ENCODE measurements around the gene MACROD2.

The MACROD2 gene

GRCh38 chr20:14634665-14635064 is 639.3 kb downstream of the MACROD2 start:
- DNase-seq (ENCODE audit: low read depth in 1 of 2, low spot score in 1 of 2), result no peak

- no peak for DNase-seq (ENCODE audit: low read depth in 1 of 2, low spot score in 1 of 2)
Measured at GRCh38 chr20:14637441-14637840, 642.1 kb downstream of the MACROD2 start.

GRCh38 chr20:14643146-14643545 is 647.8 kb downstream of the MACROD2 start:
- no peak for DNase-seq (ENCODE audit: low read depth in 1 of 2, low spot score in 1 of 2)

- DNase-seq (ENCODE audit: low read depth in 1 of 2, low spot score in 1 of 2), result no peak
Measured at GRCh38 chr20:14643556-14643955, 648.2 kb downstream of the MACROD2 start.

- no peak for DNase-seq (ENCODE audit: low read depth in 1 of 2, low spot score in 1 of 2)
Measured at GRCh38 chr20:14644306-14645097, 649.2 kb downstream of the MACROD2 start.

DNA sequence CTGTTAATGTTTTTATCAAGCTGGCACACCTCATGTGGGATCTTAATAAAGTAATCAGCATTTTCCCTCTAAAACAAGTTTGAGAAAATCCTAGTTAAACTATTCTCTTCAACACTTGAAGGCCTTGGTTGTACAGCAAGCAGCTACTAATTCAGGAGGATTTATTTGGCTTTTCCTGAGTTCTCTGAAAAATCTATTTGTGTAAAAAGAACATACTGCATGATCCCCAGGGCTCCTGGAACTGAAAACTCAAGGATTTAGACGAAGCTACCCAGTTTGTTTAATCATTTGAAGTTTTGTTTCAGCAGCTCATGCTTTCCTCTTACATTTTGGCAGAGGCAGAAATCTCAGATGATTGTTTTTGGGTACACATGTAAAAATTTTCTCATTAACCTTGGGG is 651.7 kb downstream of the MACROD2 start:
- DNase-seq (ENCODE audit: low read depth in 1 of 2, low spot score in 1 of 2), result no peak

DNA sequence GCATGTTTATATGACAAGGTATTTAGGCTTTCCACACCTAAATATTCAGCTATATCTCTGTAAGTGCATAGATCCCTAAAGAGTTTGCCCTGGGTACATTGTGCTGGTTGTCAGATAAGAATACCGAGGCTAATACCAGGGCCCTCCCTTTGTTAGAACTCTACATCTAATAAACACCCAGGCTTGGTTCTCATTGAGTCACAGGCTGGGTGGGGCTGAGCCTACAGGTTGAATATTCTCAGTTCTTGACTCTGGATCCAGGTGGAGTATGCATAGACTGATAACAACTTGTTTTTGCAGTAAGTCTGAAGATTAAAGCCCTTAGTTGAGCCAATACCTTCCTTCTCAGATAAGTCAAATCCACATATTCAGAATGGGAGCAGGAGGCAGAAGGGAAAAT is 654.3 kb downstream of the MACROD2 start:
- no peak for DNase-seq (ENCODE audit: low read depth in 1 of 2, low spot score in 1 of 2)

DNA sequence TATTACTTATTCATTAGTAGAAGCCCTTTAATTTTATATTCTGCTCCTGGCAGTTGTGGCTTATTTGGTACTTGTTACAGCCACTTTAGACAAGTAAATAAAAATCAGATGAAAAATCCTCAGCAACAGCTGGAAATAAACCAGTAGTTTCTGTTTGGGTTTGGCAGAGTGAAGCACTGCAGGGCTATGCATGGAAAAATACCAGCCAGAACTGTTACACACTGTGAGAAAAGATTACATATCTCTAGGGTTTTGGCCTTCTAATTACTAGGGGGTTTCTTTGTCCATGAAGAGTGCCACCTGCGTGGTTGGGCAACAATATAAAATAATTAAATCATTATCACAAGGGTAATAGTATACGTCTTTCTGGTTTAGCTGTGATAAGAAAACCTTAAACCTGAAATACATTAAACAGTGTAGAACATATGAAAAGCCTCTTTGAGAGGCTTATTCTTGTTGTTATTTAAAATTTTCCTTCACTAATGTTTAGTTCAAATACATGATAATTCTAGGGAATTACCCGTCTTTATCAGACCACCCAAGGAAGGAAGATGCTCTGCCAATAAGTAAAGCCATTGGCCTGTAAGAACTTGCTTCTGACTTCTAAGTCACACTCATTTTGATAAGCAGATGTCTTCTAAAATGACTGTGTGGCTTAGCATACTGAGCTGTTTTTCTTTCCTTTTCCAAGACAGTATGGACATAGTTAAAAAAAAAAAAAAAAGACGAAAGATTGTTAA is 662.1 kb downstream of the MACROD2 start:
- no peak for DNase-seq (ENCODE audit: low read depth in 1 of 2, low spot score in 1 of 2)

DNA sequence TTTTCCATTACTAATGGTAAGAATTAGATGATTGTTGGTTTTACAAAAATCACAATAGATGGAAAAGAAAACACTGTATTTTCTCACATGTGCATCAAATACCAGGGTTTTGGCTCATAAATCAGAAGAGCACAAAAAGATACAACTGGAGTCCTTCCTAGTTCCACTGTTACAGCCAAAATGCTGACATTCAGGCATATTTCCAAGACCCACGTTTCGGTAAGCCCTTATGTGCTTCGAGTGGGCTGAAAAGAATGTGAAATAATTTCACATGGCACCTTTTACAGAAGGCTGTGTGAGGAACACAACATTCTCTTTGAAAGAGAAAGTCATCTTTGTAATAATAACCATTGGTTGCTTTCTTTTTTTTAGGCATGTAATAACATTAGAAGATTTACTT is 668.8 kb downstream of the MACROD2 start:
- DNase-seq (ENCODE audit: low read depth in 1 of 2, low spot score in 1 of 2), result no peak

DNA sequence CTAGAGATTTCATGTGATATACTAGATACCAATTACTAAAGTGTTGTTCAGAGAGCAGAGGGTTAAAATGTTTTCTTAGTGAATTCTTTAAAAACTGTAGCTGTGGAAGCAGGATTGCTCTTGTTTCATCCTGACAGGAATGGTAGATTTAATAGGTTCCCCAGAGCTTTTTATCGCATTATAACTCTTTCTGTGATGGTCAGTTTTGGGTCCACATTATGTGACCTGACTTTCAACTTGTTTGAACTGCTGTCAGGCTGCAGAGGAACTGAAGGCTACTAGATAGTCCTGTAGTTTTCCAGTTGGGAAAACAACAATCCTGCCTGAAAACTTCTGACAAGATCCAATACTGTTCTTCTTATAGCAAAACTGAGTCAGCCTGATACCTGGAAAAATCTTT is 671.4 kb downstream of the MACROD2 start:
- no peak for DNase-seq (ENCODE audit: low read depth in 1 of 2, low spot score in 1 of 2)

DNA sequence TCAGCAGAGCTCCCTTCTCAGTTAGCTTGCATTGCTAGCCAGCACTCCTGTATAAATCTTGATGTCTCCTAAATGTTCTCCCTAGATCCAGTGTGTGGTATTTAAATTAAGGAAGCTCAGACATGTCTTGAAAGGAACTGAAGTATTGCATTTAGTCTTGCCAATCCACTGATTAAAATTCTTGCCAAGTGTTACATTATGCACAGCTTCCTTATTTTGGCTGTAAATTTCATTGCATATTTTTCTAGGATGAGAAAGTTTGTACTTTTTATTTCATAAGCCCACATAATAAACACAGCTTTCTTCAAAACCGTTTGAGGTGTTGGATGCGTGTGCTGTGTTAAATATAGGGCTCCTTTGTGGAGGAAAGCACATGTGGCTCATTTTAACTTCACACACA is 671.9 kb downstream of the MACROD2 start:
- DNase-seq (ENCODE audit: low read depth in 1 of 2, low spot score in 1 of 2), result no peak

DNA sequence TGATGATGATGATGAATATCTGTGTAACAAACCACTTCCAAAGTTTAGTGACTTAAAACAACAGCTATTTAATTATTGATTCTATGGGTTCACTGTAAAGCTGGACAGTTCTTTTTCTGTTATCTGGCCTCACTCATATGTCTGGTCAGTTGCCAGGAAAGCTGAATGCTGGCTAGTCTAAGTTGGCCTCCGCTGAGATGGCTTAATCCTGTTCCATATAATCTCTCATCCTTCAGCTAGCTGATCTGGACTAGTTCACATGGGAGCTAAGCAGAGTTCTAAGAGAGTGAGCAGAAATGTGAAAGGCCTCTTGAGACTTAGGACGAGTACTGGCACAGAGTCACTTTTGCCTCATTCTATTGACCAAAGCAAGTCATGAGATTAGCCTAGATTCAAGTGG is 676.8 kb downstream of the MACROD2 start:
- DNase-seq (ENCODE audit: low read depth in 1 of 2, low spot score in 1 of 2), result no peak

GRCh38 chr20:14673164-14673563 is 677.8 kb downstream of the MACROD2 start:
- DNase-seq (ENCODE audit: low read depth in 1 of 2, low spot score in 1 of 2), result no peak

- DNase-seq (ENCODE audit: low read depth in 1 of 2, low spot score in 1 of 2), result no peak
Measured at GRCh38 chr20:14677455-14677854, 682.1 kb downstream of the MACROD2 start.

- DNase-seq (ENCODE audit: low read depth in 1 of 2, low spot score in 1 of 2), result no peak
Measured at GRCh38 chr20:14685183-14685582, 689.9 kb downstream of the MACROD2 start.

DNA sequence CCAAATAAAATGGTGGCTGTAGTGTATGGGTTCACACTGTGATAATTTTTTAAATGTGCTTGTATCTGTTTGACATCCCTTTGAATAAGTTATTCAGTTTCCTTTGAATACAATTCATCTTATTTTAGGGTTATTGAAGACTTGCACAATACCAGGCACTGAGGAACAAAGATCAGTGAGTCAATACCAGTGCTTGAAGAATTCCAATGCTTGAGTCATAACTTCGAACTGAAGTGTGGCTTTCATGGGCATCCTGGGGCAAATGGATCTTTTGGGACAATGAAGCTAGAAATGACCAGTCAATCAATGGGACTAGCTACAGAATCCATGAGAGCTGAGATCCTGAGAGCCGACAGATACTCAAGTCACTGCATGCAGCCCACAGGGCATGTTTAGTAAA is 692.0 kb downstream of the MACROD2 start:
- DNase-seq (ENCODE audit: low read depth in 1 of 2, low spot score in 1 of 2), result no peak

DNA sequence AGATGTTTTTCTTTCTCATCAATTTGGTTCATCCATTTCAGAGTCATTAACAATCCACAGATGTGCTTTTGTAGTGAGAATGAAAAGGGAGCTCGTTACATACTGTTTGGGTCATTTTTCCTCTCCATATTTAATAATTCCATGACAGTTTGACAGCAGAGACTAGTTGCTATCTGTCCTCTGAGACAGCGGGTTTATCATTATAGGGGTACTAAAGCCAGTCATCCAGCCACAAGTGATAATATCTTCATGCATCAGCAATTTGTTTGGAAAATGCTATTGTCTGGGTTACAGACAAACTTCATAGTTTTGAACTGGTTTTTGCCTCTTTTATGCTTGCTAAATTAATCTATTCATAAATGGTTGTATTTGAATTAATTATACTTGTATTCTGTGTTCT is 692.7 kb downstream of the MACROD2 start:
- DNase-seq (ENCODE audit: low read depth in 1 of 2, low spot score in 1 of 2), result no peak

- no peak for DNase-seq (ENCODE audit: low read depth in 1 of 2, low spot score in 1 of 2)
Measured at GRCh38 chr20:14691994-14692393, 696.7 kb downstream of the MACROD2 start.

DNA sequence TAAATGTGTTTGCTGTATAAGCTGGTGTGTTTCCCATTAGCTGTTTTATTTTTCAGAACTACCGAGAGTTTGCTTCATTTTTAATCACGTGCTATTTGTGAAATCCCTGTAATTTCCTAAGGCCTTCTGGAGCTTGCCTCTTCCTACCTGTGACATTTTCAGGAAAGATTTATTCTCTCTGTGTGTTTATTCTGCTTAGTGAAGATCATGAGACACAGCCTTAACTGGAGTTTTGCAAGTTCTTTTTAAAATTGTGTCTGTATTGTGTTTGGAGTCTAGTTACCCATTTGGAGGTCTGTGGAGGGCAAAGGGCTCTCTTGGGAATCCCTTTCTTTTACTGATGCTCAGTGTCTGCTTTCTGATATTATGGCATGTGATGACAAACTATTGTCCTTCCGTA is 701.2 kb downstream of the MACROD2 start:
- DNase-seq (ENCODE audit: low read depth in 1 of 2, low spot score in 1 of 2), result no peak

DNA sequence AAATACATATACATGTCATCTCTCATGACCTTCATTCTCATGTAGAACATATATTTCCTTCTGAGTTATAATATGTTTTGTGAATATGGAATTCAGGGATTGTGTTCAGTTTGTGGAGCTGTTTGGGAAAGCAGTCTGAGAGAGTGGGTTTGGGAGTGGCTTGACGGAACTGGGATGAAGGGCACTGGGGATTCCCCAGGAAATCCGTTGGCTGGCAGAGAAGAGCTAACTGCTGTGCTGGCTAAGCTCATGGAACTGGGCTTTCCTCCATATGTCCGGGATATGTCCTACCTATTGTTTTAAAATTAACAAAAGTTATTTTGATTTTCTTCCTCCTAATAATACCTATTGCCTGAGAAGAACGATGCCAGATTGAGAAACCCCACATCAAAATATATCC is 701.6 kb downstream of the MACROD2 start:
- no peak for DNase-seq (ENCODE audit: low read depth in 1 of 2, low spot score in 1 of 2)

DNA sequence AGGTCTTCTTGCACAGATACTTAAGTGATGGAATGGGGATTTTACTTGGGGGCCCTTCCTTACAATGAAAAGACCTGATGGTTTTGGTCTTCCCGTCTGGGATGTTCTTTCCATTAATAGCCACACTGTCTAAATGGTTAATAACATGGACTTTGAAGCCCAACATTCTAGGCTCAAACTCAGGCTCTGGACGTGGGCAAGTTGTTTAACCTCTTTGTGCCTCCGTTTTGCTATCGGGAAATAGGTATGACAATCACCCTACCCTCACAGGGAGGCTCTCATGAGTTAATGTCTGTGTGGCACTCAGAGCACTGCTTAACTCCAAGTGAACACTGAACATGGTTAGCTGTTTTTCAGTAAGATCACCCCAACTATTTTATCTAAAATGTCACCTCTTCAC is 702.8 kb downstream of the MACROD2 start:
- no peak for DNase-seq (ENCODE audit: low read depth in 1 of 2, low spot score in 1 of 2)

GRCh38 chr20:14698605-14699373 is 703.5 kb downstream of the MACROD2 start:
- DNase-seq (ENCODE audit: low read depth in 1 of 2, low spot score in 1 of 2), result no peak
